GM12878 (cell line): ENCODE data around the gene R3HDM2. TPM values are rescaled to one million over a fixed set of nuclear protein-coding genes. Genes with fewer than 3 reads are reported as not detected.

Experiments
- ATF3 ChIP-seq: IDR thresholded peaks from 2 replicates; pipeline ENCODE4 v1.6.1; 2011; ENCODE audit warnings: low read depth, mild to moderate bottlenecking, low read length, moderate library complexity, borderline replicate concordance; ENCODE audit errors: extremely low read depth
- BCLAF1 ChIP-seq: fragments of 450-650 bp; IDR thresholded peaks from 2 replicates; pipeline ENCODE4 v1.6.1; 2017; ENCODE audit warnings: antibody characterized with exemption, mild to moderate bottlenecking, moderate library complexity
- BMI1 ChIP-seq: fragments of 450-650 bp; IDR thresholded peaks from 2 replicates; pipeline ENCODE4 v1.6.1; 2016; ENCODE audit warnings: mild to moderate bottlenecking, moderate library complexity, borderline replicate concordance
- BRCA1 ChIP-seq: IDR thresholded peaks from 2 replicates; pipeline ENCODE4 v1.6.1; 2011; ENCODE audit warnings: low read depth, low read length, improper control_type of control experiment
- CHD1 ChIP-seq: IDR thresholded peaks from 2 replicates; pipeline ENCODE4 v1.6.1; 2012; ENCODE audit warnings: low read depth, low read length, improper control_type of control experiment
- FOXK2 ChIP-seq: fragments of 450-650 bp; IDR thresholded peaks from 2 replicates; pipeline ENCODE4 v1.6.1; 2017; ENCODE audit warnings: mild to moderate bottlenecking, moderate library complexity
- GABPA ChIP-seq: IDR thresholded peaks from 2 replicates; pipeline ENCODE4 v1.6.1; 2014; ENCODE audit warnings: antibody characterized with exemption, low read depth, mild to moderate bottlenecking, inconsistent platforms
- HCFC1 ChIP-seq: fragments of 150-350 bp; IDR thresholded peaks from 2 replicates; pipeline ENCODE4 v1.6.1; 2014; ENCODE audit warnings: low read length
- HDAC6 ChIP-seq: fragments of 200-600 bp; sonication (generic); IDR thresholded peaks from one replicate; pipeline ENCODE4 v1.8.0; 2017; ENCODE audit warnings: antibody characterized with exemption; ENCODE audit not compliant: unreplicated experiment
- KDM1A ChIP-seq: fragments of 200-600 bp; sonication (generic); IDR thresholded peaks from 2 replicates; pipeline ENCODE4 v1.6.1; 2016; ENCODE audit warnings: borderline replicate concordance
- LARP7 ChIP-seq: fragments of 450-650 bp; IDR thresholded peaks from 2 replicates; pipeline ENCODE4 v1.6.1; 2017; ENCODE audit warnings: mild to moderate bottlenecking
- MEF2A ChIP-seq: IDR thresholded peaks from 2 replicates; pipeline ENCODE4 v1.6.1; 2011; ENCODE audit warnings: low read depth, mild to moderate bottlenecking, low read length, moderate library complexity; ENCODE audit not compliant: insufficient read depth
- MYC ChIP-seq: IDR thresholded peaks from 2 replicates; pipeline ENCODE4 v1.6.1; 2011; ENCODE audit warnings: mild to moderate bottlenecking, low read length, moderate library complexity, inconsistent platforms; ENCODE audit not compliant: insufficient read depth, insufficient replicate concordance, insufficient read length, severe bottlenecking
- NBN ChIP-seq: fragments of 450-650 bp; IDR thresholded peaks from 2 replicates; pipeline ENCODE4 v1.6.1; 2016
- NFXL1 ChIP-seq: fragments of 450-650 bp; IDR thresholded peaks from 2 replicates; pipeline ENCODE4 v1.6.1; 2017; ENCODE audit warnings: antibody characterized with exemption, mild to moderate bottlenecking, borderline replicate concordance
- PAX8 ChIP-seq: fragments of 450-650 bp; IDR thresholded peaks from 2 replicates; pipeline ENCODE4 v1.6.1; 2017; ENCODE audit warnings: mild to moderate bottlenecking, moderate library complexity
- POLR2AphosphoS2 ChIP-seq: IDR thresholded peaks from 2 replicates; pipeline ENCODE4 v1.6.1; 2011; ENCODE audit warnings: low read depth, mild to moderate bottlenecking, low read length, improper control_type of control experiment, moderate library complexity
- REST ChIP-seq: IDR thresholded peaks from 2 replicates; pipeline ENCODE4 v1.6.1; 2012; ENCODE audit warnings: mild to moderate bottlenecking, low read depth, low read length
- SMC3 ChIP-seq: IDR thresholded peaks from 2 replicates; pipeline ENCODE4 v1.6.1; 2011; ENCODE audit warnings: low read length, improper control_type of control experiment, borderline replicate concordance
- SREBF2 ChIP-seq: IDR thresholded peaks from 2 replicates; pipeline ENCODE4 v1.6.1; 2012; ENCODE audit warnings: mild to moderate bottlenecking, low read length
- SUZ12 ChIP-seq: fragments of 200-600 bp; sonication (generic); IDR thresholded peaks from one replicate; pipeline ENCODE4 v1.6.1; 2018; ENCODE audit warnings: antibody characterized with exemption, mild to moderate bottlenecking; ENCODE audit not compliant: unreplicated experiment
- USF2 ChIP-seq: IDR thresholded peaks from 2 replicates; pipeline ENCODE4 v1.6.1; 2011; ENCODE audit warnings: low read depth, low read length, improper control_type of control experiment, borderline replicate concordance
- WRNIP1 ChIP-seq: IDR thresholded peaks from 2 replicates; pipeline ENCODE4 v1.6.1; 2011; ENCODE audit warnings: low read depth, low read length, improper control_type of control experiment, borderline replicate concordance
- YBX1 ChIP-seq: fragments of 450-650 bp; IDR thresholded peaks from 2 replicates; pipeline ENCODE4 v1.6.1; 2016; ENCODE audit warnings: antibody characterized with exemption
- ZNF217 ChIP-seq: fragments of 450-650 bp; IDR thresholded peaks from 2 replicates; pipeline ENCODE4 v1.6.1; 2017; ENCODE audit warnings: antibody characterized with exemption, mild to moderate bottlenecking
- ZNF622 ChIP-seq: fragments of 450-650 bp; IDR thresholded peaks from 2 replicates; pipeline ENCODE4 v1.6.1; 2017; ENCODE audit warnings: mild to moderate bottlenecking, inconsistent platforms
- polyA plus RNA-seq, 11 experiments: library from polyadenylated mRNA; depleted of rRNA in 4 of 11; unstranded in 6 of 11; stranded (reverse) in 5 of 11; fragments of >200 nt; fragmentation: Nextera tagmentation in 4 of 11; fragmentation: Illumina TruSeq in 1 of 11; extraction: Ambion mirVana in 4 of 11; extraction: Trizol in 1 of 11; gene quantifications; 1 replicate in 1 of 11; 2 replicates in 10 of 11; pipeline versions ENCODE4 v1.2.1 to v1.2.3, GENCODE V29; 2011 to 2016; ENCODE audit warnings: inconsistent platforms in 2 of 11, missing spikeins in 2 of 11, low read depth in 1 of 11
- total RNA-seq, 4 experiments: library from RNA; depleted of rRNA in 3 of 4; stranded (reverse); fragments of >200 nt in 3 of 4; fragmentation: Illumina TruSeq in 1 of 4; extraction: Trizol in 1 of 4; gene quantifications; 2 replicates each; pipeline versions ENCODE4 v1.2.1 to v1.2.3, GENCODE V29; 2013 to 2021

Gene R3HDM2
- total and polyA plus RNA-seq, 10 of the 15 experiments (the other 5 are each of a cell fraction or from before 2014, with no cell fraction given), result 4.6 to 26.1 (median 11.2) TPM

GRCh38 chr12:57430931-57431566 is at the start of gene R3HDM2 (continued):
- TF ChIP-seq HCFC1, result peak; percentile 44
- TF ChIP-seq ZNF217, result no peak
- no peak for TF ChIP-seq NFXL1
- TF ChIP-seq YBX1, result no peak
- TF ChIP-seq PAX8, result peak; percentile 81; the same call in 1 of the 2 replicates
- TF ChIP-seq BCLAF1, result no peak
- TF ChIP-seq SUZ12, result no peak
- TF ChIP-seq WRNIP1, result no peak
- TF ChIP-seq KDM1A, result no peak
- TF ChIP-seq MYC, result peak; percentile 81
- TF ChIP-seq LARP7, result no peak
- TF ChIP-seq REST, result no peak
- no peak for TF ChIP-seq USF2
- TF ChIP-seq GABPA, result no peak
- no peak for TF ChIP-seq ATF3
- no peak for TF ChIP-seq MEF2A
- TF ChIP-seq HDAC6, result no peak
- TF ChIP-seq BRCA1, result no peak
- TF ChIP-seq NBN, result peak; percentile 67; the same call in 1 of the 2 replicates
- peak; percentile 92 for TF ChIP-seq POLR2AphosphoS2
- no peak for TF ChIP-seq SMC3
- no peak for TF ChIP-seq FOXK2
- TF ChIP-seq CHD1, result no peak
- TF ChIP-seq BMI1, result no peak
- TF ChIP-seq SREBF2, result no peak
- TF ChIP-seq ZNF622, result no peak
